HG03095 (cell line): ENCODE data around the gene SLC35G3.
"Not testable (repeated sequence)": the region's sequence is repeated elsewhere in the genome, so short reads cannot be mapped to it uniquely, and the experiment has no call there.

ENCODE experiments used
- ATAC-seq: cut with Tn5 transposase; IDR thresholded peaks from one replicate; pipeline ENCODE4 v1.9.1; 2021; ENCODE audit warnings: moderate library complexity; ENCODE audit not compliant: unreplicated experiment

SLC35G3 gene

GRCh38 chr17:35167046-35167445 is 27.1 kb downstream of the SLC35G3 start:
- ATAC-seq: no peak

GRCh38 chr17:35166526-35166925 is 27.7 kb downstream of the SLC35G3 start:
- ATAC-seq: no peak

- ATAC-seq: no peak
Observed at GRCh38 chr17:35164716-35165115, 29.5 kb downstream of the SLC35G3 start.

GRCh38 chr17:35163886-35164285 is 30.3 kb downstream of the SLC35G3 start:
- no peak for ATAC-seq

- ATAC-seq: no peak
Observed at GRCh38 chr17:35162755-35163154, 31.4 kb downstream of the SLC35G3 start.

GRCh38 chr17:35161281-35161761 is 32.9 kb downstream of the SLC35G3 start:
- ATAC-seq: no peak

- no peak for ATAC-seq
Observed at GRCh38 chr17:35160354-35161201, 33.6 kb downstream of the SLC35G3 start.

- no peak for ATAC-seq
Observed at GRCh38 chr17:35159940-35160339, 34.3 kb downstream of the SLC35G3 start.

- ATAC-seq: no peak
Observed at GRCh38 chr17:35155246-35155645, 38.9 kb downstream of the SLC35G3 start.

- ATAC-seq: no peak
Observed at GRCh38 chr17:35154196-35155165, 39.7 kb downstream of the SLC35G3 start.

- ATAC-seq: no peak
Observed at GRCh38 chr17:35152421-35153140, 41.6 kb downstream of the SLC35G3 start.

- not testable (repeated sequence) for ATAC-seq
Observed at GRCh38 chr17:35151080-35151479, 43.1 kb downstream of the SLC35G3 start.

GRCh38 chr17:35149941-35150340 is 44.3 kb downstream of the SLC35G3 start:
- ATAC-seq: no peak

- ATAC-seq: no peak
Observed at GRCh38 chr17:35148144-35148543, 46.0 kb downstream of the SLC35G3 start.

GRCh38 chr17:35147375-35147905 is 46.8 kb downstream of the SLC35G3 start, which contains the start of gene UNC45B:
Gene UNC45B, plus strand, starts transcription at chr17:35147817. Its CDS starts 447 bp downstream, at chr17:35148264.
- ATAC-seq: no peak

- no peak for ATAC-seq
Observed at GRCh38 chr17:35146214-35146833, 47.9 kb downstream of the SLC35G3 start.

GRCh38 chr17:35144840-35145239 is 49.4 kb downstream of the SLC35G3 start:
- no peak for ATAC-seq
